ENCODE data around the gene SLC6A19.
A peak's percentile ranks its signal among the peaks of the same experiment; 100 is the strongest.

- TF ChIP-seq CTCF (IDR thresholded peaks at IDR 0.05; ENCODE audit: poor library complexity) (peak; percentile 19), EZH2 (IDR thresholded peaks at IDR 0.05; ENCODE audit: borderline replicate concordance) (no peak), EZH2phosphoT487 (IDR thresholded peaks at IDR 0.05; ENCODE audit: low read depth, severe bottlenecking, unreplicated experiment) (no peak)
These were observed 43.6 kb downstream of the SLC6A19 start for GRCh38 chr5:1244976-1245375.
